NOMO-1 treated with DMSO at 0.1 percent for 48 hours (cell line): ENCODE data around the gene PALM3.
A peak's percentile ranks its signal among the peaks of the same experiment; 100 is the strongest.
"Not testable (repeated sequence)": the region's sequence is repeated elsewhere in the genome, so short reads cannot be mapped to it uniquely, and the experiment has no call there.

Experiments used
- DNase-seq: peaks from one replicate; lab custom pipeline; 2025; ENCODE audit not compliant: unreplicated experiment; lab: John Stamatoyannopoulos, UW

PALM3 gene

DNA sequence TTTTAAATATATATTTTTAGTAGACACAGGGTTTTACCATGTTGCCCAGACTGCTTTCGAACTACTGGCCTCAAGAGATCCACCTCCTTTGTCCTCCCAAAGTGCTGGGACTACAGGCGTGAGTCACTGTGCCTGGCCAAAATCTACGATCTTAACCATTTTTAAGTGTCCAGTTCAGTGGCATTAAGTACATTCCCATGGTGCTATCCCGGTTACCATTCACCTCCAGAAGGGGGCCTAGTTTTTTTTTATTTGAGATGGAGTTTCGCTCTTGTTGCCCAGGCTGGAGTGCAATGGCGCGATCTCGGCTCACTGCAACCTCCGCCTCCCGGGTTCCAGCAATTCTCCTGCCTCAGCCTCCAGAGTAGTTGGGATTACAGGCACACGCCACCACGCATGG, 26.7 kb downstream of the PALM3 start:
- DNase-seq: not testable (repeated sequence)

DNA sequence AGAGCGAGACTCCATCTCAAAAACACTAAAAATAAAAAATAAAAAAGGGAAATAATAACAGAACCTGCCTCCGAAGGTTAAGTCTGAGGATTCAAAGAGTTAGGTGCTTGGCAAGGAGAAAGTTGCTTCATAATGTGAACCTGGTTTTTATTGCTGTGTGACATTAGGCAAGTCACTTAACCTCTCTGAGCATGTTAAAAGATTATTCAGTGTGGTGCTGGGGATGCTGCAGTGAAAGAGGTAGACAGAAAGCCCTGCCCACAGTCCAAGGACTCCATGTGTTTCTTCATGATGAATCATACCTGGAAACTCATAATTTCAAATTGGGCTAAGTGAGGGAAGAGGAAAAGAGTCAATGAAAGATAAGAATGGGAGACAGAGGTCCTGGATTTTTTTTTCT, 27.9 kb downstream of the PALM3 start:
- DNase-seq: no peak

DNA sequence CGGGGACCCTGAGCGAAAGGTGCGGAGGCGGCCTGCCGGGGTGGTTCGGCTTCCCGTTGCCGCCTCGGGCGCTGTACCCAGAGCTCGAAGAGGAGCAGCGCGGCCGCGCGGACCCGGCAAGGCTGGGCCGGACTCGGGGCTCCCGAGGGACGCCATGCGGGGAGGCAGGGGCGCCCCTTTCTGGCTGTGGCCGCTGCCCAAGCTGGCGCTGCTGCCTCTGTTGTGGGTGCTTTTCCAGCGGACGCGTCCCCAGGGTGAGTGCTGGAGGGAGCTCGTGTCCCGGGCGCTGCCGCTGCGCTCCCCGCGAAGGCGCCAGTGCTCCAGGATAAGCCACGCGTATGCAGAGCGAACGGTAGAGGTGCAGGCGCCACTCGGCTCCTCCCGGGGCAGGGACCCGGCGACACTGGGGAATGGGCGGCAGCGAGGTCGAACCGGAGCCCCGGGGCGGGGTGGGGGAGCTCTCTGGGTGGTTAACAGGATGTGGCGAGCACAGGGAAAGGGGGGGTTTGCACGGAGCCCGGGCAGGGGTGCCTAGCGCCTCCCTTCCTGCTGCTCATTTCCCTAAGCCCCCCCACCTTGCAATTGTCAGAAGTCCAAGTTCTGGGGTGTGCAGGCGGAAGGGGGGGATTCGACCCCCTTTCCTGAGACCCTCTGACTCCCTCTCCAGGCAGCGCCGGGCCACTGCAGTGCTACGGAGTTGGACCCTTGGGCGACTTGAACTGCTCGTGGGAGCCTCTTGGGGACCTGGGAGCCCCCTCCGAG, 30.0 kb downstream of the PALM3 start, which contains the start of gene IL27RA:
Gene IL27RA, plus strand, starts transcription at position 44 of the 762 bp plus-strand sequence. Its CDS starts 111 bp downstream, at position 155.
- peak; percentile 70 for DNase-seq

DNA sequence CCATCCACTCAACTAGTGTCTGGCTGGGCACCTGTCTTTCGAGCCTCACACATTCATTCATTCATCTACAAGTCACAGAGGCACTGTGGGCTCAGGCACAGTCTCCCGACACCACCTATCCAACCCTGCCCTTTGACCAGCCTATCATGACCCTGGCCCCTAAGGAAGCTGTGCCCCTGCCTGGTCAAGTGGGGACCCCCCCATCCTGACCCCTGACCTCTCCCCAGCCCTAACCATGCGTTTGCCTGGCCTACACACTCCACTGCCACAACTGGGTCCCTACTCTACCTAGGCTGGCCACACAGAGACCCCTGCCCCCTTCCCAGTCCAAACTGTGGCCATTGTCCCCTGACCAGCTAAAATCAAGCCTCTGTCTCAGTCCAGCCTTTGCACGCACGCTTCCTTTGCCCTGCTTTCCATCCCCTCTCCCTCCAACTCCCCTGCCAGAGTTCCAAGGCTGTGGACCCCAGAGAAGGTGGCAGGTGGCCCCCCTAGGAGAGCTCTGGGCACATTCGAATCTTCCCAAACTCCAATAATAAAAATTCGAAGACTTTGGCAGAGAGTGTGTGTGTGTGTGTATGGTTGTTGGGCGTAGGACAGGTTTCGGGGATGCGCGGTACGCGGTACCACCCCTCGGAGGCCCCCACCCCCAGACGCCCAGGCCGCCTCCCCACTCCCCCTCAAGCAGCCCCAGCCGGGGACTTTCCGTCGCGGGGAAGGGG, 30.7 kb downstream of the PALM3 start:
- no peak for DNase-seq

DNA sequence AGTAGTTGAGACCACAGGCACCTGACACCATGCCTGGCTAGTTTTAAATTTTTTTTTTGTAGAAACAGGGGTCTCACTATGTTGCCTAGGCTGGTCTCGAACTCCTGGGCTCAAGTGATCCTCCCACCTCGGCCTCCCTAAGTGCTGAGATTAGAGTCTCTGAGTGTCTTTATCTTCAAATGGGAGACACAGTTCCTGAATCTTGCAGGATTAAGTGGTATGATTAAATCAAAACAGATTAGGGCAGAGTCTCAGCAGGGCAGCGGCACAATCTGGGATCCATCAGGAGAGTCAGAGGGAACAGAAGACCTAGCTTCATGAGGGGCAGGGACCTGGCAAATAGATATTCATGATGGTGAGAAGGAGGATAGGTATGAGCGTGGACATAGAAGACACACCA, 33.0 kb downstream of the PALM3 start:
- DNase-seq: no peak

DNA sequence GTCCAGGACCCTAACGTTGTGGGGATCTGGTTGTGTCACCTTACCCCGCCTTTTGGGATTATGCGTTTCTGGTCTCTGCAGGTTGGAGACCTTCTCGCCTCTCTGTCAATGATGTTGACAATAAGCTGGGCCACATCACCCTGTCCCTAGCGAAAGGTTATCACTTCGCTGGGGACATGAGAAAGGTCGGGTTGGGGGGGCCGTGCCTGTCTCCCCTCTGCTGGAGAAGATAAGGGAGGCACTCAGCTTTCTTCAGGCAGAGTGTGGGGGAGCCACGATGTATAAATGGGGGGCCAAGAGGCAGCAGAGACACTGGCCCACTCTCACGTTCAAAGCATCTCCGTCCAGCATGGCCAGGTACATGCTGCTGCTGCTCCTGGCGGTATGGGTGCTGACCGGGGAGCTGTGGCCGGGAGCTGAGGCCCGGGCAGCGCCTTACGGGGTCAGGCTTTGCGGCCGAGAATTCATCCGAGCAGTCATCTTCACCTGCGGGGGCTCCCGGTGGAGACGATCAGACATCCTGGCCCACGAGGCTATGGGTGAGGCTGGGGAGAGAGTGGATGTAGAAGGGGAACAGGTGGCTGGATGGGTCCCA, 33.9 kb downstream of the PALM3 start, which contains the start of gene RLN3:
Gene RLN3, plus strand, starts transcription at position 293 of the 595 bp plus-strand sequence. Its CDS starts 57 bp downstream, at position 350.
- DNase-seq: no peak

DNA sequence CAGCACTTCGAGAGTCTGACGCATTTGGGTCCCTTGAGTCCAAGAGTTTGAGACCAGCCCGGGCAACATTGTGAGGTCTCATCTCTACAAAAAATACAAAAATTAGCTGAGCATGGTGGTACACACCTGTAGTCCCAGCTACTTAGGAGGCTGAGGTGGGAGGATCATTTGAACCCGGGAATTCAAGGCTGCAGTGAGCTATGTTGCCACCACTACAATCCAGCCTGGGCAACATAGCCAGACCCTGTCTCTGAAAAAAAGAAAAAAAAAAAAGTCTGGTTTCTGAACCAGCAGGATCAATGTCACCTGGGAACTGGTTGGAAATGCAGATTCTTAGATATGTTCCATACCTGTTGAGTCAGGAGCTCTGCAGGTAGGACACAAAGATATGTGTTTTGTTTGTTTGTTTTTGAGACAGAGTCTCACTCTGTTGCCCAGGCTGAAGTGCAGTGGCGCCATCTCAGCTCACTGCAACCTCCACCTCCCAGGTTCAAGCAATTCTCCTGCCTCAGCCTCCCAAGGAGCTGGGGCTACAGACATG, 35.2 kb downstream of the PALM3 start:
- not testable (repeated sequence) for DNase-seq

DNA sequence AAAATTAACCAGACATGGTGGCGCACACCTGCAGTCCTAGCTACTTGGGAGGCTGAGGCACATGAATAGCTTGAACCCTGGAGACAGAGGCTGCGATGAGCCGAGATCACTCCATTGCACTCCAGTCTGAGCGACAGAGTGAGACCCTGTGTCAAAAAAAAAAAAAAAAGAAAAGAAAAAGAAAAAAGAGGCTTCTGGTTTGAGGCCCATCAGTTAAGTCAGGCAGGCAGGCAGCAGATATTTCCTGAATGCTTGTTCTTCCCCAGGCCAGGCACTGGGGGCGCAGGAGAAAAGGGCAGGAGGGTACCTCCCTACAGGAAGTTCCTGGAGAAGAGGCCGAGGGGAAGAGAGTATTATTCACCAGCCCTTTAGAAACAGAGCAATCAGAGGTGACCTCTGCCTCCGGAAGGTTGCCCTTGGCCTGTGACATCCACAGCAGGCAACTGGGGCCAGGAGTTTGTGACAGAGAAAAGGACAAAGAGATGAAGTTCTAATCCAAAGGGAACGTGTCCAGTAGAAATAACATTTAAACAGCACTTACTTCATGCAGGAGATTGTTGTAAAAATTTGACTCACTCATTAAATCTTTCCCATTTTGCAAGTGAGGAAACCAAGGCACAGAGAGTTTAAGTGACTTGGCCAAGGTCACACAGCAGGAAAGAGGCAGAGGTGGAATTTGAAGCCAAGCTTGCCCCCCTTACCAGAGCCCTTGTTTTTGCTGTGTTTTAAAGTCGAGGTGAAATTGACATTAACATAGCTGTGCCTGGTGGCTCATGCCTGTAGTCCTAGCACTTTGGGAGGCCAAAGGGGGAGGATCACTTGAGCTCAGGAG, 38.3 kb downstream of the PALM3 start:
- DNase-seq: peak; percentile 82

DNA sequence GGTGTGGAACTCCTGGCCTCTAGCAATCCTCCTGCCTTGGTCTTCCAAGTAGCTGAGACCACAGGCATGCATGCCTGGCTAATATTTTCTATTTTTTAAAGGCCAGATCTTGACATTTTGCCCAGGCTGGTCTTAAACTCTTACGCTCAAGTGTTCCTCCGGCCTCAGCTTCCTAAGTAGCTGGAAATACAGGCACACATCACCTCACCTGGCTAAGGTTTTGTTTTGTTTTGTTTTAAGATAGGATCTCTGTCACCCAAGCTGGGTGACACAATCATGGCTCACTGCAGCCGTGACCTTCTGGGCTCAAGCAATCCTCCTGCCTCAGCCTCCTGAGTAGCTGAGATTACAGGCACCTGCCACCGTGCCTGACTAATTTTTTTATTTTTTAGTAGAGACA, 39.4 kb downstream of the PALM3 start:
- DNase-seq: no peak

DNA sequence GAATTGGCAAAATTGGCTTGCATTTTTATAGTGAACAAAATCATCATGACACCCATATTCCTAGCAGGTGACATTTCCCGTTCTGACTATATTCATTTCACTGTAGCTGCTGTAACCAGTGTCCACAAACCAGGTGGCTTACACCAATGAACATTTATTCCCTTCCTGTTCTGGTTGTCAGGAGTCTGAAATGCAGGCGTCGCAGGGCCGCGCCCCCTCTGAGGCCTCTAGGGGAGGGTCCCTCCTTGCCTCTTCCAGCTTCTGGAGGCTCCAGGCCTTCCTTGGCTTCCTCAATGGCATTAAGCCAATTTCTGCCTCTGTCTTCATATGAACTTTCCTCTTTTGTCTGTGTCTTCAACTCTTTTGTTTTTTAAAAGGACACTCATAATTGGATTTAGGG, 40.4 kb downstream of the PALM3 start:
- no peak for DNase-seq

DNA sequence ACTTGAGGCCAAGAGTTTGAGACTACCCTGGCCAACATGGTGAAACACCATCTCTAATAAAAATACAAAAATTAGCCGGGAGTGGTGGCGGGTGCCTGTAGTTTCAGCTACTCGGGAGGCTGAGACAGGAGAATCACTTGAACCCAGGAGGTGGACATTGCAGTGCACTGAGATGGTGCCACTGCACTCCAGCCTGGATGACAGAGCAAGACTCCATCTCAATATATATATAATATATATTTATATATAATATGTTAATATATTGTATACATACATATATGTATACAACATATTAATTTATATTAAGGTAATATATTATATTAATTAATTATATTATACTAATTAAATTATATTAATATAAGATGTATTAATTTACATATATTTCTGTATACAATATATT, 42.1 kb downstream of the PALM3 start:
- DNase-seq: not testable (repeated sequence)

DNA sequence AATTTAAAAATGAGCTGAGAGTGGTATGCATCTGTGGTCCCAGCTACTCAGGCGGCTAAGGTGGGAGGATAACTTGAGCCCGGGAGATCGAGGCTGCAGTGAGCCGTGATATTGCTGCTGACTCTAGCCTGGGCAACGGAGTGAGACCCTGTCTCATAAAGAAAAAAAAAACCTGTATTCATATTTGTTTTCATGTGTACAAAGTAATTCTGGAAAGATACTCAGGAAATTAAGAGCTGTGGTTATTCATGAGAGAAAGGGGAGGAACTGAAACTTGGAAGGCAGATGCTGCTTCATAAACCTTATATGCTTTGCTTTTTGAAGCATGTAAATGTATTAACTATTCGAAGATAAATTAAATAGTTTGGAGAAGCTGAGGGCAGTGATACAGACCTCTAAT, 42.8 kb downstream of the PALM3 start:
- peak; percentile 63 for DNase-seq

DNA sequence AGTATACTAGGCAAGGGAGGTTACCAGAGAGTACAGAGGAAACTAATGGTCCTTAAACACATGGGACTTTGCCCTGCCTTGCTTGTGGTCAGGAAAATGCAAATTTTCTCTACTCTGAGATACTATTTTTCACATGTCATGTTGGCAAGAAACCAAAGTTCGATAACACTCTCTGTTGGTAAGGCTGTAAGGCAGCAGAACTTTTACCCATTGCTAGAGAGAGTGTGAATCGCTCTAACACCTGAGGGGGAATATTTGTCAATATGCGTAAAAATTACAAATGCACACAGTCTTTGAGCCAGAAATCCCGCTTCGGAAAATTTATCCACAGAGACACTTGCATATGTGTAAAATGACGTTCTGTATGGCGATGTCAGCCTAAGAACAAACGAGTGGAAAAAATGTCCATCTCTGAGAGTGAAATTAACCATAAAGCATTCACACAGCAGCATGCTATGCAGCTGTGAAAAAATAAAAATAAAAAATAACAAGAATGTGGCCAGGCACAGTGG, 46.3 kb downstream of the PALM3 start:
- peak; percentile 20 for DNase-seq

DNA sequence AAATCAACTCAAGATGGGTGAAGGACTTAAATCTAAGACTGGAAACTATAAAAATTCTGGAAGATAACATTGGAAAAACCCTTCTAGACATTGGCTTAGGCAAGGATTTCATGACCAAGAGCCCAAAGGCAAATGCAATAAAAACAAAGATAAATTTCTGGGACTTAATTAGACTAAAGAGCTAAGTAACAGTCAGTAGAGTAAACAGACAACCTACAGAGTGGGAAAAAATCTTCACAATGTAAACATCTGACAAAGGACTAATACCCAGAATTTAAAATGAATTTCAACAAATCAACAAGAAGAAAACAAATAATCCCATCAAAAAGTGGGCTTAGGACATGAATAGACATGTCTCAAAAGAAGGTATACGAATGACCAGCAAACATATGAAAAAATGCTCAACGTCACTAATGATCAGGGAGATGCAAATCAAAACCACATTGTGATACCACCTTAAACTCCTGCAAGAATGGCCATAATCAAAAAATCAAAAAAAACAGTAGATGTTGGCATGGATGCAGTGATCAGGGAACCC, 49.4 kb downstream of the PALM3 start:
- DNase-seq: no peak

DNA sequence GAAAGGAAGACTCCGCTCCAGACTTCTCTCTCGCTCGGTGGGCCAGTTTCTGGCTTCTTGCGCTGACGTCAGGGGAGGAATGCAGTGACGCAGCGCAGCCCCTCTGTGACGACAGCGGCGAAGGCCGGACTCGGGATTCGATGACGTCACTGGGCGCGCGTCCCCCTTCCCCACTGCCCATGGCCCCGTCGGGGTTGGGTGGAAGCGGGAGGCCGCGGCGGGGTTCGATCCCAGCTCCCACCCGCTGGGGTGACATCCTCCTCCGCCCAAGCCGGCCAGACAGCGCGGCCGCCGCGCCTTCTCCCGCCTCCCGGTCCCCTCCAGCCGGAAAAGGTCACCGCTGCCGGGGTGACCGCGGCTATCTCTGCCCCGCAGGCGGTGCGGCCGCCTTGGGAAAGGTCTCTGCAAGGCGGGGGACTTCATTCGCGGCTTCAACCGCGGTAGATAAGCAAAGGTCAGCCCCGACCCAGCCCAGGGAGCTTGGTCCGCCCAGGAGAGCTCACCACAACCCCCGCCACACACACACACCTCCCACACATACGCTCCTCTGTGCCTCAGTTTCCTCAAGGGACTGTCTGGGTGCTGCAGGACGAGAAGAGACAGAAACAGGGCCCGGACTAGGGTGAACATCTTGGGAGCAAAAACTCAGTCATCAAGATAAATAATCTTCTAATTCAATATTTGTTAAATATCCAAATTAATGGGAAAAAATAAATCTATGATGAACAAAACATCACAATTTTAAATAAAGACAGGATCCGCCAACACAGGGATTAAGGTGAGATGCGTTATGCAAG, 54.9 kb downstream of the PALM3 start:
- DNase-seq: no peak

DNA sequence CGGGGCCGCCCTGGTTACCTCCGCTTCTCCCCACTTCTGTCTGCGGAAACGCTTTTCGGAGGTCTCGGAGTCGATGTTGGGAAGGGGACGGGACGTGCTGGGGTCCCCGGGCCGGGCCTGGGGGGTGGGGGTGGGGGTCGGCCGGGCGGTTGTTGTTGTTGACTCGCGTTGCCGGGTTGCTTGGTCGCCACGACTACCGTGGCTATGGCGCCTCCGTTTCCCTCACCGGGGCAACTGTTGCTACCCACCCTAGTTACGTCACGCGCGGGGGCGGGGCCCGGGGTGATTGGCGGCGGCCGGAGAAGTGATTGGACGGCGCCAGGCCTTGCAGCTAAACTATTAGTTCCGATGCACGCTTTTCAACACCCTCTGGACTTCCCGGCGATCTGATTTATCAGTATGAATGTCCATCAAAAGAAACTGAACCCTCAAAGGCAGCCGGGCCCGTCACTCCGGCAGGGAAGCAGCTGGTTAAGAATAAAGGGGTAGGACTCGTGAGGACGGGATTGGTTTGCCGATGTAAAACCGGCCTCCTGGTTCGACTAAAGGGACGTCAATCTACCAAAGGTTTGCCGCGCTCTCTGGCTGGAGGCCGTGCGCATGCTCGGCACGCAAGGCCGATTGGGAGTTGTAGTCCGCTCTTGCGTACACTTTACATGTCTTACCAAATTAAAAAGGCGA, 55.7 kb downstream of the PALM3 start, which contains the start of gene RFX1:
Gene RFX1, minus strand, starts transcription at position 236 of the 681 bp plus-strand sequence. CDS start 12,477 bp downstream, outside the sequence.
- DNase-seq: peak; percentile 100

DNA sequence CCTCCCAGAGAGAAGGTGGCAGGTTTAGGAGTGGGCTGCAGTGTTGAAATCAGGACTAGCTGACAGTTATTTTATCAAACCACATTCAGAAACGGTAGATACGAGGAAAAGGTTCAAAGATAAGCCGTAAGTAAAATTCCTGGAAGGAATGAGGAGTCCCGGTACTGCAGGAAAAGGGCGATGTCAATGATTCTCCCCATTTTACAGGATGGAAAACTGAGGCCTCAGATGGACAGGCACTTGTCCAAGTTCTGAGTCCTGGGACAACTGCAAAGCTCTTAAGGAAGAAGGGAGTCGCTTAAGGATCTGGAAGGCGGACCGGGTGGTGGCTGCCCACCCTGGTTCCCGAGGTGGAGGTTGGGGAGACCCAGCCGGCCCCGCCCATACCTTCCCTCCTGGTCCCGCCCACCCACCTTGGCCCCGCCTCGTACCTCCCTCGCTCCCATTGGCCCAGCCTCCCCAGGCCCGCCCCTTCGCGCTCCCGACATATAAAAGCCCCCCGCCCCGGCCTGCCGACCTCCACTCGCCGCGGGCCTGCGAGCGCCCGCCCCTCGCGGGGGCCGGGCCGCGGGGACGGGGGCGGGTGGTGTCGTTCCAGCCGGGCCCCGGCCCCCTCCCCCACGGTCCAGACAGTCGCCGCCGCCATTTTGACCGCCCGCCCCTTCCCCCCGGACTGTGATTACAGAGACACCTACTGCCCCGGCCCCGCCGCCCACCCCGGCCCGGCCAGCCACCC, 56.4 kb downstream of the PALM3 start:
- DNase-seq: peak; percentile 72
